ENCODE results near the gene ETV5. TPM values are rescaled to one million over a fixed set of nuclear protein-coding genes. Genes with fewer than 3 reads are reported as not detected.
"Not testable (repeated sequence)": the region's sequence is repeated elsewhere in the genome, so short reads cannot be mapped to it uniquely, and the experiment has no call there.

Gene ETV5
- total RNA-seq, 1 experiment from 2014 or later: 62.8 TPM

GRCh38 chr3:186021673-186022362 is 87.1 kb downstream of the ETV5 start:
- Histone ChIP-seq H3K36me3 (no peaks in the 10 kb centered on the region), H3K27me3 (no peaks in the 10 kb centered on the region), H3K4me3 (no peak overlapping the region), H3K9me3 (replicated peaks) (no peaks in the 10 kb centered on the region), H3K4me1 (peaks cover 26% of the 10 kb centered on the region), H3K27ac (peak overlapping the region; percentile 32)
- peak; percentile 65 to 77 for DNase-seq

- H3K9me3 ChIP-seq (replicated peaks); H3K27me3 ChIP-seq; H3K36me3 ChIP-seq; H3K4me3 ChIP-seq; DNase-seq: not testable (repeated sequence)
- Histone ChIP-seq H3K4me1 (peaks cover 25% of the 10 kb centered on the region), H3K27ac (peak overlapping the region; percentile 32; the same call in 1 of the 2 replicates)
Observed at GRCh38 chr3:186021250-186021649, 87.6 kb downstream of the ETV5 start.

- not testable (repeated sequence) for H3K4me3 ChIP-seq; H3K27ac ChIP-seq; H3K9me3 ChIP-seq (replicated peaks); H3K36me3 ChIP-seq; H3K4me1 ChIP-seq; H3K27me3 ChIP-seq; DNase-seq
Observed at GRCh38 chr3:186019288-186019687, 89.6 kb downstream of the ETV5 start.

GRCh38 chr3:186014866-186015265 is 94.0 kb downstream of the ETV5 start:
- H3K27me3 ChIP-seq: no peaks in the 10 kb centered on the region

GRCh38 chr3:186013312-186013711 is 95.6 kb downstream of the ETV5 start:
- H3K36me3 ChIP-seq: no peaks in the 10 kb centered on the region
- no peaks in the 10 kb centered on the region for H3K4me1 ChIP-seq
- peaks cover 4% of the 10 kb centered on the region; the same call in 1 of the 2 replicates for H3K9me3 ChIP-seq (replicated peaks)
- H3K4me3 ChIP-seq: no peak overlapping the region
- no peak for DNase-seq
- H3K27ac ChIP-seq: no peak overlapping the region
- H3K27me3 ChIP-seq: no peaks in the 10 kb centered on the region

More at GRCh38 chr3:186014866-186015265, 94.0 kb downstream of the ETV5 start:
- Histone ChIP-seq H3K4me1 (no peaks in the 10 kb centered on the region), H3K4me3 (no peak overlapping the region), H3K9me3 (replicated peaks) (peaks cover 4% of the 10 kb centered on the region; the same call in 1 of the 2 replicates), H3K27ac (no peak overlapping the region), H3K36me3 (no peaks in the 10 kb centered on the region)
- no peak for DNase-seq

- no peak for DNase-seq
- Histone ChIP-seq H3K27ac (no peak overlapping the region), H3K4me1 (no peaks in the 10 kb centered on the region)
Observed at GRCh38 chr3:186012137-186012536, 96.8 kb downstream of the ETV5 start.

GRCh38 chr3:186004671-186005070 is 104.2 kb downstream of the ETV5 start:
- no peak overlapping the region for H3K27ac ChIP-seq
- H3K36me3 ChIP-seq: no peaks in the 10 kb centered on the region
- H3K4me1 ChIP-seq: no peaks in the 10 kb centered on the region; the same call in 1 of the 2 replicates
- no peaks in the 10 kb centered on the region for H3K9me3 ChIP-seq (replicated peaks)
- H3K27me3 ChIP-seq: no peaks in the 10 kb centered on the region
- DNase-seq: no peak
- H3K4me3 ChIP-seq: no peak overlapping the region

More at GRCh38 chr3:186012137-186012536, 96.8 kb downstream of the ETV5 start:
- Histone ChIP-seq H3K9me3 (replicated peaks) (peaks cover 4% of the 10 kb centered on the region; the same call in 1 of the 2 replicates), H3K27me3 (no peaks in the 10 kb centered on the region), H3K4me3 (no peak overlapping the region), H3K36me3 (no peaks in the 10 kb centered on the region)

GRCh38 chr3:186004209-186004608 is 104.7 kb downstream of the ETV5 start:
- H3K9me3 ChIP-seq (replicated peaks): no peaks in the 10 kb centered on the region
- no peak overlapping the region for H3K4me3 ChIP-seq
- H3K27ac ChIP-seq: no peak overlapping the region
- no peaks in the 10 kb centered on the region for H3K36me3 ChIP-seq
- DNase-seq: no peak
- no peaks in the 10 kb centered on the region; the same call in 1 of the 2 replicates for H3K4me1 ChIP-seq
- H3K27me3 ChIP-seq: no peaks in the 10 kb centered on the region

- Histone ChIP-seq H3K27ac (no peak overlapping the region), H3K4me1 (no peaks in the 10 kb centered on the region; the same call in 1 of the 2 replicates), H3K4me3 (no peak overlapping the region), H3K9me3 (replicated peaks) (no peaks in the 10 kb centered on the region), H3K36me3 (no peaks in the 10 kb centered on the region), H3K27me3 (no peaks in the 10 kb centered on the region)
- DNase-seq: no peak
Observed at GRCh38 chr3:186003610-186004009, 105.3 kb downstream of the ETV5 start.

- no peak overlapping the region for H3K27ac ChIP-seq
- no peaks in the 10 kb centered on the region for H3K27me3 ChIP-seq
- H3K4me3 ChIP-seq: no peak overlapping the region
- H3K36me3 ChIP-seq: no peaks in the 10 kb centered on the region
- H3K9me3 ChIP-seq (replicated peaks): no peaks in the 10 kb centered on the region
- no peaks in the 10 kb centered on the region; the same call in 1 of the 2 replicates for H3K4me1 ChIP-seq
- DNase-seq: peak; percentile 44 to 74
Observed at GRCh38 chr3:186002884-186003472, 105.9 kb downstream of the ETV5 start.

- Histone ChIP-seq H3K9me3 (replicated peaks) (no peaks in the 10 kb centered on the region), H3K27ac (no peak overlapping the region), H3K36me3 (no peaks in the 10 kb centered on the region), H3K4me1 (no peaks in the 10 kb centered on the region; the same call in 1 of the 2 replicates), H3K4me3 (no peak overlapping the region), H3K27me3 (no peaks in the 10 kb centered on the region)
- DNase-seq: no peak
Observed at GRCh38 chr3:186001842-186002241, 107.0 kb downstream of the ETV5 start.

- Histone ChIP-seq H3K27me3 (no peaks in the 10 kb centered on the region), H3K36me3 (no peaks in the 10 kb centered on the region), H3K4me1 (no peaks in the 10 kb centered on the region; the same call in 1 of the 2 replicates), H3K4me3 (no peak overlapping the region), H3K27ac (no peak overlapping the region), H3K9me3 (replicated peaks) (no peaks in the 10 kb centered on the region)
- no peak for DNase-seq
Observed at GRCh38 chr3:185999221-185999620, 109.7 kb downstream of the ETV5 start.

- Histone ChIP-seq H3K9me3 (replicated peaks) (no peaks in the 10 kb centered on the region), H3K4me1 (no peaks in the 10 kb centered on the region), H3K4me3 (no peak overlapping the region), H3K36me3 (no peaks in the 10 kb centered on the region), H3K27ac (no peak overlapping the region), H3K27me3 (no peaks in the 10 kb centered on the region)
- DNase-seq: no peak
Observed at GRCh38 chr3:185998136-185998535, 110.8 kb downstream of the ETV5 start.

- H3K27ac ChIP-seq: no peak overlapping the region
- H3K4me3 ChIP-seq: no peak overlapping the region
- no peaks in the 10 kb centered on the region for H3K4me1 ChIP-seq
- no peak for DNase-seq
- H3K36me3 ChIP-seq: no peaks in the 10 kb centered on the region
- no peaks in the 10 kb centered on the region for H3K27me3 ChIP-seq
- no peaks in the 10 kb centered on the region for H3K9me3 ChIP-seq (replicated peaks)
Observed at GRCh38 chr3:185997130-185997529, 111.8 kb downstream of the ETV5 start.

All from SJCRH30 (cell line).